GM21390 (cell line): ENCODE measurements around the gene BCL2L15.

ENCODE experiments used
- ATAC-seq: cut with Tn5 transposase; IDR thresholded peaks from one replicate; pipeline ENCODE4 v1.9.1; 2021; ENCODE audit not compliant: unreplicated experiment

BCL2L15 gene

GRCh38 chr1:113912594-113913311 lies 25.4 kb upstream of the BCL2L15 start:
- no peak for ATAC-seq

DNA sequence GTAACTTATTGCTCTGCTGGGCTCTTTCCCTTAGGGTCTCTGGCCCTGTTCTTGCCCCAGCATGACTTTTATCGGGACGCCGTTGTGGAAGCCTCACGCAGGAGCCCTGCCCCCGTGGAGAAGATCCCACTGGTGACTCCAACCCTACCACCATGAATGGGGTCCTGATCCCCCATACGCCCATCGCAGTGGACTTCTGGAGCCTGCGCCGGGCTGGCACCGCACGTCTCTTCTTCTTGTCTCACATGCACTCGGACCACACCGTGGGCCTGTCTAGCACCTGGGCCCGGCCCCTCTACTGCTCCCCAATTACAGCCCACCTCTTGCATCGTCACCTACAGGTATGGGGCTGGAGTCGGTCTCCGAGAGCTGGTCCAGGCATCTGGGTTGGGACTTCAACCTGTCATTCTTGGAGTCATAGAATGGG lies 18.1 kb upstream of the BCL2L15 start:
- ATAC-seq: no peak

DNA sequence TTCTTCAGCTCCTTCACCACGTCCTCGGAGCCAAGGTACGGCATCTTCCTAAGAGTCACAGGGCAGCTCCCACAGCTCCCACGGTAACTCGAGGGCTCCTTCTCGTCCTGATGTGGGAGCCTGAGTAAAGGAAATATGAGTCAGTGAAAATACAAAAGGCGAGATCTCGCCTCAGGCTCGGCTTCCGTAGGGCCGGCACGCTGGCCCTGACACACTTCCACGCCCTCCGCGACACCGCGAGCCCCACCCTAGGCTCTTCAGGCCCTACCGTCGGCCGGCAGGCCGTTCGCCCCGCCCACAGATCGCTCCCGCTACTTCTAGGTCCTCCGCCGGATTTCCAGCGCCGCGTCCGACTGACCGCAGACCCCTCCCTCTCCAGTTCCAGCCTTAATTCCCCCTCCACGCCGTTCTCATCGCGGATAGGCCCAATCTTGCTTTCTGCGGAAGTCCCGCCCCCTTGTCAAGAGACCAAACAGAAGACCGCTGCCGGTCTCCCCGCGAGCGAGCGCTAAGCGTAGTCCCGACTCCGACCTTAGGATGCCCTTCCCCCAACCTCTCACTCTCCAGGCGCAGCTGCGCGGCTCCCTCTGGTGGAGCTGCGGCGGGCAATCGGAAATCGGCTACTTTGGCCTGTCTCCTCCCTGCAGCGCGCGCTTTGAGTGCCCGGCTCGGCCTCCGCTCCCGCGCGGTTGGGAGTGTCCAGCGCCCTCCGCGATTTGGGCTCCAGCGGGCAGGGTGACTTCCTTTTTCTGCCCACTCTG lies 17.5 kb upstream of the BCL2L15 start, which contains the start of the genes AP4B1 and DCLRE1B:
Gene AP4B1 (minus strand): TSS at position 126 of the 761 bp plus-strand sequence. CDS start 82 bp downstream, at position 44.
Gene DCLRE1B (plus strand): TSS at position 653 of the 761 bp plus-strand sequence. CDS start 261 bp downstream, outside the sequence.
- ATAC-seq: peak; percentile 90

GRCh38 chr1:113904293-113904673 lies 16.9 kb upstream of the BCL2L15 start:
- peak; percentile 28 for ATAC-seq

GRCh38 chr1:113903501-113904292 lies 16.3 kb upstream of the BCL2L15 start:
- ATAC-seq: no peak

- ATAC-seq: no peak
Measured at GRCh38 chr1:113901191-113901590, 13.8 kb upstream of the BCL2L15 start.

GRCh38 chr1:113899111-113899510 lies 11.7 kb upstream of the BCL2L15 start:
- no peak for ATAC-seq

- no peak for ATAC-seq
Measured at GRCh38 chr1:113898241-113898814, 10.9 kb upstream of the BCL2L15 start.

DNA sequence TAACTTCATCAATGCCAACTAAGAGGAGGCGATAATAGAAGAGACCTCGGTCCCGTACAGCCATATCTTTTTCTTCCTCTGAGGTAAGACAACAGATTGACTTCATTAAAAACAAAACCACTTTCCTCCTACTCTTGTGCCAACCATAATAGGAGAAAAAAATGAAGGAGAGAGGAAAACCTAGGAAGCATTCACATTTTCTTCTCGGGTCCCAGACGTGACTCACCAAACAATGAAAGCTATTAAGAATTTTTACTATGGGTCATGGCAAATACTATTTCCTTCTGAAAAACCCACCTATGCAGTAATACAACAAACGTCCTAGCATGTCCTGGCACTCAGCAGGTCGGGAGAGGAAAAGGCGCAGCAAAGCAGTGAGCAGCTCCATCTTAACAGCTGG lies 8.6 kb upstream of the BCL2L15 start:
- ATAC-seq: no peak

GRCh38 chr1:113895098-113895497 lies 7.7 kb upstream of the BCL2L15 start:
- no peak for ATAC-seq

DNA sequence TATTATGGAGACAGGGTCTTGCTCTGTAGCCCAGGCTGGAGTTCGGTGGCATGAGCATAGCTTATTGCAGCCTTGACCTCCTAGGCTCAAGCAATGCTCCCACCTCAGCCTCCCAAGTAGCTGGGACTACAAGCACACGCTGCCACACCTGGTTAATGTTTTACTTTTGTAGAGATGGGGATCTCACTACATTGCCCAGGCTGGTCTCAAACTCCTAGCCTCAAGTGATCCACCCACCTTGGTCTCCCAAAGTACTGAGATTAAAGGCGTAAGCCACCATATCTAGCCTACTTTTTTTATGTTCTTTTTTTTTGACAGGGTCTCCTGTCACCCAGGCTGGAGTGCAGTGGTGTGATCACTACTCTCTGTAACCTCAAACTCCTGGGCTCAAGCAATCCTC lies 5.9 kb upstream of the BCL2L15 start:
- ATAC-seq: no peak

GRCh38 chr1:113891631-113892220 lies 4.3 kb upstream of the BCL2L15 start:
- ATAC-seq: no peak

DNA sequence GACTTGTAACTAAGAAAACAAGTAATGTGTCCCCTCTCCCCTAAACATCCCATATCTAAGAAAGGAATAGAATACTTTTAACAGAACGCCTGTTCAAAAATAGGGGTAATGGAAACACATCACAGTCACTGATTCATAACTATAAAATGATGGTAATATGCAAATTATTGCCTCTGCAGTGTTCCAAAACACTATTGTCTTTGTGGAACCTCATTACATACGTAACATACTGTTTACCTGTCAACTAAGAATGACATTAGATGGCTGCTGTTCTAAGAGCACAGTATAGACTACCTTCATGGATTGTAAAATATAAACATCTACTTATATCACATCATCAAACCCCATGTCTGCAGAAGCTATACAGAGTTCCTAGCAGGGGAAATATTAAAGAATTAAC lies 3.4 kb upstream of the BCL2L15 start:
- ATAC-seq: no peak

DNA sequence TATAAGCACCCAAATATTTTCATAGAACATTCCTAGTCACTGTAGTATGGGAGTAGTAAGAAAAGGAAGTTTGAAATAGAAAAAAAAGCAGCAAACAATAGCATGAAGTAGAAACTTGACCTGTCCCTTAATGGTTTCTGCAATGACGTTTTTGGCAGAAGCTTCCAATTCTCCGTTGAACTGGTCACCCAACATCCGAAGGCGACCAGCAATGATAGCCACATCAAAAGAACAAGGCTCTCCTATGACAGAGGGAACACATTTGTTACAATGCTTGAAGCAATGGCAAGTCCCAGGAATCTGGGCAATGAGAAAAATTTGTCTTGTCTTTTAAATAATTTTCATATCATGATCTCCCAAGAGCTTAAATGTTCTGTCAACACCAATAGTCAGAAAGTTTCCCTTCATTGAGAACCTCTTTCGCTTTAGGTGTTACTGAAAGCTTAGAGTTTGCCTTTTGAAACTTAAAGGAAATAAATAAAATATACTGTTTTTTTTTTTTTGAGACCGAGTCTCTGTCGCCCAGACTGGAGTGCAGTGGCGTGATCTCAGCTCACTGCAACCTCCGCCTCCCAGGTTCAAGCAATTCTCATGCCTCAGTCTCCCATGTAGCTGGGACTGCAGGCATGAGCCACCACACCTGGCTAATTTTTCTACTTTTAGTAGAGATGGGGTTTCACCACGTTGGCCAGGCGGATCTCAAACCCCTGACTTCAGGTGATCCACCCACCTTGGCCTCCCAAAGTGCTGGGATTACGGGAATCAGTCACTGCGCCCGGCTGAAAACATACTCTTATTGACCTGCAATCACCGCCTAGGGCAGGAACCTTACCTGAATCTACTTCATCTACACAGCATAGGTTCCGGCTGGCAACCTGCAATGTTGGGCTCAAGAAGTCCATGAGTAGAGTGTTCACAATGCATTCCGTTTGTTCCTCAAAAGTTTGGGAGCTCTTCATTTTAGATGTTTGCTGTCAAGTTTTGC lies 672 bp downstream of the BCL2L15 start:
- no peak for ATAC-seq

DNA sequence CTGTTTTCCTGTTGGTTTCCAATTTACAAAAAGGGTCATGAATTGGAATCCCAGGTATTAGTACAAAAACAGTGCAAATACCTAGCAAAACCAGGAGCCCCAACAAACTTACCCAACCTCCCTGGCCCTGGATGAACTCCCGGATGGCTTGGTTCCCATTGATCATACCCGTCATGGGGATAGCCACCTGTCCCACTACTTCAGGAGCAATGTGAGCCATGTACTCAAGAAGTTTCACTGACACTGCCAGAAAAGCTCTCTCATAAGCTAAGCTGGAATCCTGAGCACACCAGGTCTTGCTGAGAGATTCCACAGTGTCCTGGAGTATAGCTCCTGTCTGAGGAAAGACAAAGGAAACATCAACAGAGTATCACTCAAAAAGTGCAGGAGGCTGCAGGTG lies 5.7 kb downstream of the BCL2L15 start:
- no peak for ATAC-seq

GRCh38 chr1:113879739-113880038 lies 7.7 kb downstream of the BCL2L15 start:
- ATAC-seq: no peak

GRCh38 chr1:113876176-113876575 lies 11.2 kb downstream of the BCL2L15 start:
- no peak for ATAC-seq

GRCh38 chr1:113875714-113876113 lies 11.7 kb downstream of the BCL2L15 start:
- no peak for ATAC-seq

- ATAC-seq: peak; percentile 24
Measured at GRCh38 chr1:113874012-113874879, 13.1 kb downstream of the BCL2L15 start.
